T follicular helper cell (primary cell): ENCODE measurements around the gene CBLN3.

Source experiments
- DNase-seq: peaks from one replicate; pipeline ENCODE4 v3.0.0-alpha.2; 2020; ENCODE audit warnings: low read depth

CBLN3 gene

DNA sequence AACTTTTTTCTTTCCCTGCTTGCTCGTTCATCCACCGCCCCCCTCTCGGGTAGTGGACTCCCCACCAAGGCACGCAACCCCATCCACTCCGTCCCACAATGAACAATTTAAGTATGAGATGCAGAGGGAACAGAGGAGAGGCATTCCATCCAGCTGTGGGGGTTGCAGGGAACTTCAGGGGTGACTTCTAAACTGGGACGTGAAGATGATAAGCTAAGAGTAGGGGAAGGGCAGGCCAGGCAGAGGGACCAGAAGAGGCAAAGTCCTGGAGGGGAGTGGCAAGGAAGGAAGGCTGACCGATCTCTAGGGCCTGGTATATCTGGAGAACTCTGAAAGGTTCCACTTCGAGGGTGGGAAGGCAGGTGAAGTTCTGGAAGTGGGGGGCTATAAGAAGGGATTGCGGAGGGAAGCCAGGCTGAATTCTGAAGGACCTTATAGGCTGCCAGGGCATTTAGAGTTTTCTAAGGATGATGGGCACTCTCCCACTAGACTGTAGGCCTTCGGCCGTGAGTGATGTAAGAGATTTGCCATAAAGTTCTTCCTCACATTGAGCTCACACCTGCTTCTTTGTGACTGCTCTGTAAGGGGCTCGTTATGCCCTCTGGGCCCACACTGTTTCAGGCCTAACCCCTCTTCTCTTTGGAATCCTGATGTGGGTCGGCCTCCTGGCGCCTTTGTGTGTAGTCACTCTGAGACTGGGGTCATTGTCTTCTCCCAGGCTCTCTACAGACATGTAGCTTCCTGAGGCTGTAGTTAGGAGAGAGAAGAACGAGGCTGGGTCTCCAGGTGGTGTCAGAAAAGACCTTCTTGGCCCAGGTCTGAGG, 49.3 kb downstream of the CBLN3 start:
- DNase-seq, result no peak

- DNase-seq, result no peak
These were observed 50.2 kb downstream of the CBLN3 start for GRCh38 chr14:24378981-24379906.

DNA sequence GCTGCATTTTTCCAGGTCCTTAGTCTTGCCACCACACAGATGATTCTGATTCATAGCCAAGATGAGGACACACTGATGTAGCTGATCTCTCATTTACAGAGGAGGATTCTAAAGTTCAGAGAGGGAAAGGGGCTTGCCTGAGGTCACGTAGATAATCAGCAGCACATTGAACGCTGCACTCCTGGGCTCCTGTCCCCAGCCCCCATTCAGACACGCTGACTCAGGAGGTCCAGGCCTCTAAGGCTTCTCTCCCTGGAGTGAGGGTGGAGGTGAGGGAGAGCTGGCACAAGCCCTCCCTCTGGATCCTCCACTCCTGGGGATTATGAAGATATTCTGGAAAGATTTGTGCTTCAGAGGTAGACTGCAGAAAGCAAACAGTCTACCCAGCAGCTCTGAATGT, 51.1 kb downstream of the CBLN3 start:
- no peak for DNase-seq

- no peak for DNase-seq
These were observed 51.8 kb downstream of the CBLN3 start for GRCh38 chr14:24377657-24378056.

DNA sequence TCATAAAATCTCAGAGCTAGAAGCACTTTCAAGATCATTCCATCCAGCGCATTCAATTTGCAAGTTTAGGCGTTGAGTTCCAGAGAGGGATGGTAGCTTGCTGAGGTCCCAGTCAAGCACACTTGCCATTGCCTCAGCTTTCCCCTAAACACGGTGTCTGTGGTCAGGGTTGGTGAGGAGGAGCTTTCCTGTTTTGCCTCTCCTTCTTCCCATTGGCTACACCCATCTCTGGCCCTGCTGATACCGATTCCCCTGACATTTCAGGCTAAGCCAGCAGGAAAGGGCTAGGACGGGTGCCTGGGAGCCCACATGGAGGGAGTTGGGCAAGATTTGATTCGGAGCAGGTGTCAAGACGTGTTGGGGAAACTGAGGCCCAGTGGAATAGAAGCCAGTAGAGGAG, 52.3 kb downstream of the CBLN3 start:
- DNase-seq, result no peak
